AG04450 (cell line): ENCODE results near the gene PNLDC1. TPM values are rescaled to one million over a fixed set of nuclear protein-coding genes. Genes with fewer than 3 reads are reported as not detected.

Source experiments
- CTCF ChIA-PET: fragments of 300-600, 350-600 bp; formaldehyde crosslinking; extraction: SDS; loops from one replicate; lab custom pipeline; 2022; ENCODE audit warnings: antibody characterized with exemption, inconsistent platforms; lab: Charles Lee
- POLR2A ChIA-PET: fragments of 350-600 bp; formaldehyde crosslinking; extraction: SDS; loops from one replicate; lab custom pipeline; 2021; ENCODE audit warnings: antibody characterized with exemption, inconsistent platforms; lab: Yijun Ruan, JAX
- DNase-seq: peaks from one replicate; pipeline ENCODE4 v3.0.0-alpha.2; 2011; ENCODE audit warnings: low read depth, low spot score
- H3K27ac ChIP-seq: one replicate; pipeline ENCODE4 v1.5.1; 2012; ENCODE audit warnings: low read depth, low read length, control low read depth
- H3K27me3 ChIP-seq: one replicate; pipeline ENCODE4 v1.6.0; 2012; ENCODE audit warnings: low read length; ENCODE audit not compliant: control insufficient read depth, insufficient read depth
- H3K4me3 ChIP-seq: 2 replicates; pipeline ENCODE4 v1.5.1; 2011; ENCODE audit warnings: mild to moderate bottlenecking, low read depth, low read length, control low read depth
- H3K9me3 ChIP-seq: 2 replicates; pipeline ENCODE4 v1.5.1; 2012; ENCODE audit warnings: low read length; ENCODE audit not compliant: control insufficient read depth, insufficient read depth
- CTCF ChIP-seq: IDR thresholded peaks from 2 replicates; pipeline ENCODE4 v1.5.1; 2011; ENCODE audit warnings: low read depth, low read length, control low read depth, inconsistent platforms
- polyA plus RNA-seq: library from polyadenylated mRNA; depleted of rRNA; stranded (reverse); fragments of >200 nt; gene quantifications from 2 replicates; pipeline ENCODE4 v1.2.3, GENCODE V29; 2011

Gene PNLDC1
- polyA plus RNA-seq, 1 experiment: 0.19 TPM

- no peaks in the 10 kb centered on the region for H3K27me3 ChIP-seq
- no peaks in the 10 kb centered on the region; the same call in 1 of the 2 replicates for H3K9me3 ChIP-seq
- H3K27ac ChIP-seq: peak overlapping the region; percentile 90
- ChIA-PET CTCF (interaction anchor here (1.3 to 1.5 kb wide), 2 partner anchors 69 to 79 kb away, joined by 5 to 9 read pairs; no protein-coding TSS in a partner anchor), POLR2A (interaction anchor here (1.0 to 2.8 kb wide), 4 partner anchors 13 to 67 kb away, joined by 3 to 20 read pairs (median 7); partner anchors contain the start of genes MRPL18, TCP1 and WTAP)
- H3K4me3 ChIP-seq: no peak overlapping the region
- DNase-seq: peak; percentile 30
- no peak for TF ChIP-seq CTCF
Measured at GRCh38 chr6:159760602-159761057, 39.4 kb upstream of the PNLDC1 start.

GRCh38 chr6:159761129-159761872, 38.8 kb upstream of the PNLDC1 start:
- peak overlapping the region; percentile 58 for H3K4me3 ChIP-seq
- ChIA-PET CTCF (interaction anchor here (1.5 kb wide), 1 partner anchor 69 kb away, joined by 9 read pairs; no protein-coding TSS in a partner anchor), POLR2A (interaction anchor here (0.5 to 2.8 kb wide), 5 partner anchors 13 to 68 kb away, joined by 3 to 20 read pairs (median 4); partner anchors contain the start of genes MRPL18, TCP1 and WTAP)
- no peak for TF ChIP-seq CTCF
- no peaks in the 10 kb centered on the region for H3K27me3 ChIP-seq
- no peaks in the 10 kb centered on the region; the same call in 1 of the 2 replicates for H3K9me3 ChIP-seq
- DNase-seq: no peak
- H3K27ac ChIP-seq: peak overlapping the region; percentile 90

- H3K9me3 ChIP-seq: no peaks in the 10 kb centered on the region; the same call in 1 of the 2 replicates
- CTCF ChIA-PET: interaction anchor here (1.5 kb wide), 1 partner anchor 70 kb away, joined by 9 read pairs; no protein-coding TSS in a partner anchor
- POLR2A ChIA-PET: interaction anchor here (0.5 to 2.8 kb wide), 4 partner anchors 28 to 69 kb away, joined by 4 to 20 read pairs (median 7); partner anchors contain the start of genes MRPL18, TCP1 and WTAP
- no peaks in the 10 kb centered on the region for H3K27me3 ChIP-seq
- H3K4me3 ChIP-seq: peak within 1 kb of the TSS; percentile 86
- peak; percentile 84 for DNase-seq
- peak within 1 kb of the TSS; percentile 97 for H3K27ac ChIP-seq
- TF ChIP-seq CTCF: no peak
Measured at GRCh38 chr6:159761873-159762680, 38.0 kb upstream of the PNLDC1 start, which contains the start of gene ACAT2. Gene ACAT2 (plus strand): TSS chr6:159762045. CDS start chr6:159762088, 43 bp downstream.

- Histone ChIP-seq H3K27me3 (no peaks in the 10 kb centered on the region), H3K27ac (peak overlapping the region; percentile 97), H3K9me3 (no peaks in the 10 kb centered on the region; the same call in 1 of the 2 replicates), H3K4me3 (peak overlapping the region; percentile 86)
- DNase-seq: no peak
- ChIA-PET CTCF (no interaction called here), POLR2A (interaction anchor here (2.8 kb wide), 1 partner anchor 28 kb away, joined by 20 read pairs; the partner anchor contains the start of genes MRPL18 and TCP1)
- TF ChIP-seq CTCF: no peak
Measured at GRCh38 chr6:159762681-159763293, 37.3 kb upstream of the PNLDC1 start.
